CD4-positive, alpha-beta memory T cell (primary cell): Measurements from ENCODE around the gene TTI1. TPM values are rescaled to one million over a fixed set of nuclear protein-coding genes. Genes with fewer than 3 reads are reported as not detected.

ENCODE experiments used
- CTCF ChIA-PET: fragments of 350-600 bp; sonication (Branson Sonifier 250); formaldehyde crosslinking; loops from one replicate; lab custom pipeline; 2021; ENCODE audit warnings: inconsistent platforms; ENCODE audit not compliant: partially characterized antibody; lab: Charles Lee
- POLR2A ChIA-PET: fragments of 350-600 bp; sonication (Branson Sonifier 250); formaldehyde crosslinking; loops from one replicate; lab custom pipeline; 2021; ENCODE audit not compliant: partially characterized antibody; lab: Charles Lee
- DNase-seq, 5 donors: peaks; one replicate each; pipeline versions ENCODE4 v3.0.0 to v3.0.0-alpha.2; 2020 to 2022; ENCODE audit warnings: mixed read lengths in 1 of 5
- H3K27ac ChIP-seq: one replicate; pipeline ENCODE4 v1.7.0; 2013; ENCODE audit warnings: low read depth, low read length
- H3K27me3 ChIP-seq: 2 replicates; pipeline ENCODE4 v1.7.0; 2013; ENCODE audit warnings: mild to moderate bottlenecking, low read length, moderate library complexity; ENCODE audit not compliant: insufficient read depth
- H3K36me3 ChIP-seq: 2 replicates; pipeline ENCODE4 v1.7.0; 2013; ENCODE audit warnings: mild to moderate bottlenecking, low read length, moderate library complexity; ENCODE audit not compliant: insufficient read depth
- H3K4me1 ChIP-seq: 2 replicates; pipeline ENCODE4 v1.7.0; 2013; ENCODE audit warnings: mild to moderate bottlenecking, low read length, moderate library complexity; ENCODE audit not compliant: insufficient read depth
- H3K4me3 ChIP-seq, 2 donors: one replicate each; pipeline ENCODE4 v1.7.0; 2013; ENCODE audit warnings: low read length in 2 of 2, mild to moderate bottlenecking in 1 of 2
- H3K9me3 ChIP-seq, 2 donors: one replicate each; pipeline ENCODE4 v1.7.0; 2013; ENCODE audit warnings: low read length in 2 of 2, control low read depth in 1 of 2; ENCODE audit not compliant: control insufficient read depth in 1 of 2
- H3K27ac Mint-ChIP-seq, 7 donors: one replicate each; pipeline ENCODE4 v1.8.0; 2020 to 2021; ENCODE audit warnings: mixed read lengths in 7 of 7, mild to moderate bottlenecking in 6 of 7, inconsistent platforms in 3 of 7, moderate library complexity in 3 of 7
- H3K27me3 Mint-ChIP-seq, 2 donors: one replicate each; pipeline ENCODE4 v1.8.0; 2020 to 2021; ENCODE audit warnings: mixed read lengths in 2 of 2
- H3K36me3 Mint-ChIP-seq, 2 donors: one replicate each; pipeline ENCODE4 v1.8.0; 2020 to 2021; ENCODE audit warnings: mixed read lengths in 2 of 2, inconsistent platforms in 1 of 2, mild to moderate bottlenecking in 1 of 2
- H3K4me1 Mint-ChIP-seq, 4 donors: one replicate each; pipeline ENCODE4 v1.8.0; 2020 to 2021; ENCODE audit warnings: mixed read lengths in 4 of 4, mild to moderate bottlenecking in 1 of 4
- H3K4me3 Mint-ChIP-seq, 8 donors: one replicate each; pipeline ENCODE4 v1.8.0; 2020 to 2021; ENCODE audit warnings: mixed read lengths in 8 of 8, mild to moderate bottlenecking in 7 of 8, moderate library complexity in 6 of 8, inconsistent platforms in 3 of 8
- H3K9me3 Mint-ChIP-seq, 8 donors: one replicate each; pipeline ENCODE4 v1.8.0; 2020 to 2021; ENCODE audit warnings: mixed read lengths in 8 of 8, mild to moderate bottlenecking in 5 of 8, inconsistent platforms in 3 of 8, moderate library complexity in 1 of 8
- intact Hi-C: fragments of 100-400 bp; cut with micrococcal nuclease; formaldehyde crosslinking; loops from one replicate; pipeline ENCODE4 v1.15.1; 2023
- polyA plus RNA-seq, 2 donors: library from polyadenylated mRNA; unstranded; fragments of 300-500 nt; fragmentation: Illumina TruSeq; gene quantifications; one replicate each; pipeline ENCODE4 v1.2.3, GENCODE V29; 2021
- total RNA-seq, 2 experiments: library from RNA; stranded (reverse); gene quantifications; one replicate each; pipeline ENCODE4 v1.2.3, GENCODE V29; 2021

TTI1 gene
- total and polyA plus RNA-seq, 4 experiments from 2014 or later = 13.0 to 26.6 (median 22.9) TPM

DNA sequence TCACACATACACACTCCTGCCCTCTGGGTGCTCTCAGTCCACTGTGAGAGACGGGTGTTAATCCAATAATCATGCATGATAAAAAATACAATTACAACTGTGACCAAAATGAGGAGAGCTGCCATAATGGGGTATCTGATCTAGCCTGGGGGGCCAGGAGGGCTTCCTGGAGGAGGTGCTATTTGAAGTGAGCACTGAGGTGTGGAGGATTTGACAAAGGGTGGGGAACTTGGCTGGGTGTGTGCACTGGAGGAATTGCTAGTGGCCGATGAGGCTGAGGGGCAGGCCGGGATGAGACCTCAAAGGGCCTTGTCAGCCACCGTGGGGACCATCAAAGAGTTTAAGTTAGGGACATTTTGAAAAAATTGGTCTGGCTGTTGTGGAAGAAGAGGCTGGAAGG, 95.6 kb downstream of the TTI1 start:
- no peaks in the 10 kb centered on the region for H3K9me3 ChIP-seq
- no peaks in the 10 kb centered on the region for H3K4me1 ChIP-seq
- Mint-ChIP-seq H3K4me3 (no peak overlapping the region), H3K27me3 (peaks cover 0 to 5% of the 10 kb centered on the region in 2 donors), H3K4me1 (no peaks in the 10 kb centered on the region), H3K36me3 (no peaks in the 10 kb centered on the region), H3K9me3 (peaks cover 0 to 3% (median 0%) of the 10 kb centered on the region in 8 donors), H3K27ac (no peak overlapping the region)
- ChIA-PET CTCF (no interaction called here), POLR2A (no interaction called here)
- intact Hi-C loops = no loop called here
- no peak for DNase-seq
- H3K27me3 ChIP-seq = no peaks in the 10 kb centered on the region
- no peak overlapping the region for H3K4me3 ChIP-seq
- H3K36me3 ChIP-seq = no peaks in the 10 kb centered on the region
- no peak overlapping the region for H3K27ac ChIP-seq

DNA sequence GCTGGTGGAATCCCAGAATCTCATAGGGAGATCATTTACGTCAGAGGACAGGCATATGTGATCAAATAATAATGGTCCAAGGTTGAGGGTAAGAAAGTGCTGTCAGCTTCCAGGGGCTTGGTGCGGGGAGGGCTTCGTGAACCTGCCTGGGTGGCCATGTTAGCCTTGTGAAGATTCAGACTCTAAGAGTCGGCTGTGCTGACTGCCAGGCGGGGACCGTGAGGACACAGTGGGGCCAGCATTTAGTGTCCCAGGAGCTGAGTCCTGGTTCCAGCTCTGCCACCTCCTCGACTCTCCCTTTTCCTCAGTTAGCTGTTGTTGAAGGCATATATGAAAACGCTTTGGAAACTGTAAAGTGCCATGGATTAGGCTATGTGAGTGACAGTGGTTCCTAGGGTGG, 96.8 kb downstream of the TTI1 start:
- no peak overlapping the region for H3K27ac ChIP-seq
- DNase-seq = no peak
- H3K36me3 Mint-ChIP-seq = no peaks in the 10 kb centered on the region
- ChIA-PET CTCF (no interaction called here), POLR2A (no interaction called here)
- peaks cover 4 to 5% of the 10 kb centered on the region in 2 donors for H3K27me3 Mint-ChIP-seq
- no peak overlapping the region for H3K4me3 Mint-ChIP-seq
- intact Hi-C loops = no loop called here
- H3K9me3 ChIP-seq = no peaks in the 10 kb centered on the region
- no peaks in the 10 kb centered on the region for H3K27me3 ChIP-seq
- no peak overlapping the region for H3K4me3 ChIP-seq
- no peak overlapping the region for H3K27ac Mint-ChIP-seq
- peaks cover 0 to 3% (median 0%) of the 10 kb centered on the region in 8 donors for H3K9me3 Mint-ChIP-seq
- peaks cover 0 to 2% (median 0%) of the 10 kb centered on the region in 4 donors for H3K4me1 Mint-ChIP-seq
- no peaks in the 10 kb centered on the region for H3K4me1 ChIP-seq
- no peaks in the 10 kb centered on the region for H3K36me3 ChIP-seq

DNA sequence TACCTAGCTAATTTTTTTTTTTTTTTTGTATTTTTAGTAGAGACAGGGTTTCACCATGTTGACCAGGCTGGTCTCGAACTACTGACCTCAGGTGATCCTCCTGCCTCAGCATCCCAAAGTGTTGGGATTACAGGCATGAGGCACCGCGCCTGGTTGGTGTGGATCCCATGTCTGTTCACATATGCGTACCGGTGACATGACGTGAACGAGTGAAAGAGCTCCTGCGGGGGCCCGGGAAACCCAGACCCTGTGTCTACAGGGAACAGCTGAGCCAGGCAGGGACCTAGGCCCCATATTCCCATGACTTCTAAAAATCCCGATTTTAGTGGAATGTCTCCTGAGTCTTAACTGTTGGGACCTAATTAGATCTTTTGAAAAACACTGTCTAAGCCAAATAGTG, 97.2 kb downstream of the TTI1 start:
- no peak overlapping the region for H3K4me3 Mint-ChIP-seq
- ChIA-PET POLR2A (no interaction called here), CTCF (no interaction called here)
- Histone ChIP-seq H3K4me3 (no peak overlapping the region), H3K9me3 (no peaks in the 10 kb centered on the region), H3K27me3 (no peaks in the 10 kb centered on the region), H3K4me1 (no peaks in the 10 kb centered on the region), H3K36me3 (no peaks in the 10 kb centered on the region), H3K27ac (no peak overlapping the region)
- peaks cover 4 to 5% of the 10 kb centered on the region in 2 donors for H3K27me3 Mint-ChIP-seq
- intact Hi-C loops = no loop called here
- H3K9me3 Mint-ChIP-seq = peaks cover 0 to 1% (median 0%) of the 10 kb centered on the region in 8 donors
- peaks cover 0 to 2% (median 0%) of the 10 kb centered on the region in 4 donors for H3K4me1 Mint-ChIP-seq
- H3K36me3 Mint-ChIP-seq = no peaks in the 10 kb centered on the region
- no peak for DNase-seq
- H3K27ac Mint-ChIP-seq = no peak overlapping the region

- no peaks in the 10 kb centered on the region for H3K4me1 ChIP-seq
- POLR2A ChIA-PET = no interaction called here
- no peaks in the 10 kb centered on the region for H3K27me3 ChIP-seq
- no peak overlapping the region for H3K4me3 Mint-ChIP-seq
- H3K27ac Mint-ChIP-seq = no peak overlapping the region
- H3K4me1 Mint-ChIP-seq = peaks cover 0 to 2% (median 0%) of the 10 kb centered on the region in 4 donors
- H3K4me3 ChIP-seq = no peak overlapping the region
- intact Hi-C loops = no loop called here
- no peaks in the 10 kb centered on the region for H3K9me3 Mint-ChIP-seq
- no peaks in the 10 kb centered on the region for H3K9me3 ChIP-seq
- H3K36me3 Mint-ChIP-seq = no peaks in the 10 kb centered on the region
- no peak for DNase-seq
- H3K27ac ChIP-seq = no peak overlapping the region
- CTCF ChIA-PET = no interaction called here
- H3K36me3 ChIP-seq = no peaks in the 10 kb centered on the region
- H3K27me3 Mint-ChIP-seq = peaks cover 4 to 7% of the 10 kb centered on the region in 2 donors
Observed at GRCh38 chr20:37935435-37935834, 97.8 kb downstream of the TTI1 start.

GRCh38 chr20:37934634-37935375, 98.5 kb downstream of the TTI1 start:
- H3K27ac ChIP-seq = no peak overlapping the region
- DNase-seq = no peak
- no peaks in the 10 kb centered on the region for H3K27me3 ChIP-seq
- no peaks in the 10 kb centered on the region for H3K9me3 ChIP-seq
- no peaks in the 10 kb centered on the region for H3K4me1 ChIP-seq
- H3K4me3 Mint-ChIP-seq = no peak overlapping the region
- ChIA-PET CTCF (no interaction called here), POLR2A (no interaction called here)
- H3K9me3 Mint-ChIP-seq = no peaks in the 10 kb centered on the region
- H3K27me3 Mint-ChIP-seq = peaks cover 5 to 8% of the 10 kb centered on the region in 2 donors
- H3K36me3 Mint-ChIP-seq = no peaks in the 10 kb centered on the region
- no peak overlapping the region for H3K27ac Mint-ChIP-seq
- no peaks in the 10 kb centered on the region for H3K36me3 ChIP-seq
- H3K4me1 Mint-ChIP-seq = peaks cover 0 to 2% (median 0%) of the 10 kb centered on the region in 4 donors
- H3K4me3 ChIP-seq = no peak overlapping the region
- intact Hi-C loops = no loop called here

- Mint-ChIP-seq H3K4me1 (peaks cover 0 to 2% (median 0%) of the 10 kb centered on the region in 4 donors), H3K4me3 (no peak overlapping the region), H3K36me3 (no peaks in the 10 kb centered on the region)
Observed at GRCh38 chr20:37933786-37934633, 99.2 kb downstream of the TTI1 start.

More at GRCh38 chr20:37933786-37934633, 99.2 kb downstream of the TTI1 start:
- no peak overlapping the region for H3K27ac Mint-ChIP-seq
- ChIA-PET POLR2A (interaction anchor here (0.6 kb wide), 1 partner anchor 446 kb away, joined by 5 read pairs; no protein-coding TSS in a partner anchor), CTCF (no interaction called here)
- no peaks in the 10 kb centered on the region for H3K9me3 Mint-ChIP-seq
- no peak overlapping the region for H3K27ac ChIP-seq
- no peaks in the 10 kb centered on the region for H3K36me3 ChIP-seq
- no peaks in the 10 kb centered on the region for H3K9me3 ChIP-seq
- DNase-seq = no peak
- no peak overlapping the region for H3K4me3 ChIP-seq
- peaks cover 7 to 13% of the 10 kb centered on the region in 2 donors for H3K27me3 Mint-ChIP-seq
- intact Hi-C loops = no loop called here
- no peaks in the 10 kb centered on the region for H3K4me1 ChIP-seq
- no peaks in the 10 kb centered on the region for H3K27me3 ChIP-seq
